Gastroesophageal sphincter (tissue), 3 donors: ENCODE data around the gene ROBO1.

ENCODE experiments used
- CTCF ChIP-seq, 4 experiments: fragments of 200-600 bp in 2 of 4; fragments of 450-650 bp in 2 of 4; sonication (generic) in 1 of 4; IDR thresholded peaks; one replicate each; pipeline ENCODE4 v1.5.1; 2017 to 2019; ENCODE audit warnings: antibody characterized with exemption in 4 of 4, mild to moderate bottlenecking in 2 of 4, moderate library complexity in 2 of 4
- EP300 ChIP-seq: sonication (generic); formaldehyde crosslinking; IDR thresholded peaks from one replicate; pipeline ENCODE4 v1.6.1; 2017; ENCODE audit warnings: antibody characterized with exemption, mild to moderate bottlenecking
- POLR2A ChIP-seq, 2 donors: fragments of 450-650 bp; IDR thresholded peaks; one replicate each; pipeline ENCODE4 v1.6.1; 2017; ENCODE audit warnings: antibody characterized with exemption in 2 of 2, mild to moderate bottlenecking in 2 of 2, moderate library complexity in 1 of 2

GRCh38 chr3:79639855-79640254 lies 127.9 kb downstream of the ROBO1 start:
- TF ChIP-seq POLR2A (IDR thresholded peaks at IDR 0.05) (no peak), CTCF (IDR thresholded peaks at IDR 0.05) (no peak), EP300 (no peak)
